ENCODE results near the gene BNC1.
A peak's percentile ranks its signal among the peaks of the same experiment; 100 is the strongest.

The BNC1 gene, protein sequence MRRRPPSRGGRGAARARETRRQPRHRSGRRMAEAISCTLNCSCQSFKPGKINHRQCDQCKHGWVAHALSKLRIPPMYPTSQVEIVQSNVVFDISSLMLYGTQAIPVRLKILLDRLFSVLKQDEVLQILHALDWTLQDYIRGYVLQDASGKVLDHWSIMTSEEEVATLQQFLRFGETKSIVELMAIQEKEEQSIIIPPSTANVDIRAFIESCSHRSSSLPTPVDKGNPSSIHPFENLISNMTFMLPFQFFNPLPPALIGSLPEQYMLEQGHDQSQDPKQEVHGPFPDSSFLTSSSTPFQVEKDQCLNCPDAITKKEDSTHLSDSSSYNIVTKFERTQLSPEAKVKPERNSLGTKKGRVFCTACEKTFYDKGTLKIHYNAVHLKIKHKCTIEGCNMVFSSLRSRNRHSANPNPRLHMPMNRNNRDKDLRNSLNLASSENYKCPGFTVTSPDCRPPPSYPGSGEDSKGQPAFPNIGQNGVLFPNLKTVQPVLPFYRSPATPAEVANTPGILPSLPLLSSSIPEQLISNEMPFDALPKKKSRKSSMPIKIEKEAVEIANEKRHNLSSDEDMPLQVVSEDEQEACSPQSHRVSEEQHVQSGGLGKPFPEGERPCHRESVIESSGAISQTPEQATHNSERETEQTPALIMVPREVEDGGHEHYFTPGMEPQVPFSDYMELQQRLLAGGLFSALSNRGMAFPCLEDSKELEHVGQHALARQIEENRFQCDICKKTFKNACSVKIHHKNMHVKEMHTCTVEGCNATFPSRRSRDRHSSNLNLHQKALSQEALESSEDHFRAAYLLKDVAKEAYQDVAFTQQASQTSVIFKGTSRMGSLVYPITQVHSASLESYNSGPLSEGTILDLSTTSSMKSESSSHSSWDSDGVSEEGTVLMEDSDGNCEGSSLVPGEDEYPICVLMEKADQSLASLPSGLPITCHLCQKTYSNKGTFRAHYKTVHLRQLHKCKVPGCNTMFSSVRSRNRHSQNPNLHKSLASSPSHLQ

DNA sequence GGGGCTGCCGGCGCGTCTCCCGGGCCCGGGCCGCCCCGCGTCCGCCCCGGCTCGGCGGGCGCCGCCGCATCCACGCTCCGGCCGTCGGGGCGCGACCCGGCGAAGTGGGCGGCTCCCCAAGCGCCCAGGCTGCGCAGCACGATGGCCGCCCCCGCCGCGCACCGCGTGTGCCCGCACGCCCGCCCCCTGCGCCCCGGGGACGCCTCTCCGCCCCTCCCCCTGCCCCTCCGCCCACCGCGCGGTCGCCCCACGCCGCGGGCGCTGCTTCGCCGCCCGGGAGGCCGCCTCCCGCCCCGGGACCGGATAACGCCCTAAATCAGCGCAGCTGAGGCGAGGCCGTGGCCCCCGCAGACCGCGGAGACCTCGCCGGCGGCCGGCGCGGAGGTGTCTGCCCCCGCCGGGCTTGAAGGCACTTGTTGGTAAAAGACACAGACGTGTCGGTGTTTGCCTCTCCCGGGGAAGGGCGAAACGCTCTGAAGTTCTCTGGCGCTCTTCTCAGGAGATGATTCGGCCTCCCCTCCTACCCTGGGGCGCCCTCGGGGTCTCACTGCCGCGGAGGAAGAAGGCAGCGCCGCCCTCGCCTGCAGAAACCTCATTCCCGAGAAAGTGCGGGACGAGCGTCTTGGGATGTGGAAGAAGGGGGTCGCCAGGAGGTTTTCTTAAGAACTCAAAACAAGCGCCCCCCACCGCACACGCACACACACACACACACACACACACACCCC is at the start of gene BNC1:
Gene BNC1 (minus strand): TSS at position 106 of the 725 bp plus-strand sequence. CDS start 36 bp downstream, at position 70.
- H3K9me3 ChIP-seq (ENCODE audit: control insufficient read depth, insufficient read depth, low read depth, low read length): no peaks in the 10 kb centered on the region
- H3K27me3 ChIP-seq (ENCODE audit: control insufficient read depth, insufficient read depth, low read length): peaks cover 74% of the 10 kb centered on the region
- H3K4me3 ChIP-seq (ENCODE audit: low read depth, low read length): peak within 1 kb of the TSS; percentile 76
- H3K4me1 ChIP-seq (ENCODE audit: control insufficient read depth, insufficient read depth, low read length): peaks cover 24% of the 10 kb centered on the region; the same call in 1 of the 2 replicates
- H3K27ac ChIP-seq (ENCODE audit: low read depth, low read length): no peak within 1 kb of the TSS
- no peaks in the 10 kb centered on the region for H3K36me3 ChIP-seq (ENCODE audit: control insufficient read depth, insufficient read depth, low read length)
- peak within 1 kb of the TSS; percentile 56 for H3K9ac ChIP-seq (ENCODE audit: low read length)

DNA sequence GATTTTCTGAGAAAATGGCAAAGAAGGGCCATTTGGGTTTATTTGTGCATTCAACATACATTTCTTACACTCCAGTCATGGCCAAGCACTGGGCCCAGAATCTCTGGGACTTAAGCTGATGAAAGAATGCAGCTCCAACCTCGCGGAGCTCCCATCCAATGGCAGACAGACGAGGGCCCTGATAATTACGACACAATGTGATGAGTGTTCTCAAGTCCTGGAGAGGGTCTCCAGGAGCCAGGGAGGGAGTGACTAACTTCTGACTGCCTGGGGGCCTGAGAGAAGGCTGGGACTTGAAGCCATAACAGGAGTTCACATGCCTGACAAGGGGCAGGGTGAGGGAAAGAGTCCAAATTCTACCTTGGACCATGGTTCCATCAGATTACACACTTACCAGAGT is 42.6 kb upstream of the BNC1 start:
- H3K4me1 ChIP-seq (ENCODE audit: control insufficient read depth, insufficient read depth, low read length): 0 out of 2 replicates have a peak, but pooled peaks cover 2% of the 10 kb centered on the region
- H3K27ac ChIP-seq (ENCODE audit: low read depth, low read length): no peak overlapping the region
- H3K27me3 ChIP-seq (ENCODE audit: control insufficient read depth, insufficient read depth, low read length): no peaks in the 10 kb centered on the region
- H3K9ac ChIP-seq (ENCODE audit: low read length): no peak overlapping the region
- no peaks in the 10 kb centered on the region for H3K9me3 ChIP-seq (ENCODE audit: control insufficient read depth, insufficient read depth, low read depth, low read length)
- no peaks in the 10 kb centered on the region for H3K36me3 ChIP-seq (ENCODE audit: control insufficient read depth, insufficient read depth, low read length)
- H3K4me3 ChIP-seq (ENCODE audit: low read depth, low read length): no peak overlapping the region

DNA sequence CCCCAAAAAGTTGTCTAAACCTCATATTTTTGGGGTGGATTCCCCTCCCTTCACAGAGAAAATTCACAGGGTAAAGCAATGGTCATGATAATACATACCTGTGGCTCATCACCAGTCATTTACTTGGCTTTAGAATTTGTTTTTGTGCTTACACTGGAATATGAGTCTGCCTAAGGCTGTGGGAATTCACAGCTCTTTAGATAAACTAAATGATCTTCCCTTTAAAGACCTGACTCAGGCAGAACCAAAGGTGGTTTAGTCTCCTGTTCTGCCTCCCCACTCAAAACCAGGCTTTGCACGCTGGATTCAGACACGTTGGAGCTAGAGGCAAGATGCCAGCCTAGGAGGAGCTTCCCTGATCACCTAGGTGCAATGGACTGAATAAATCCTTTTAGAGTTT is 40.3 kb upstream of the BNC1 start:
- Histone ChIP-seq H3K27ac (ENCODE audit: low read depth, low read length) (no peak overlapping the region), H3K4me3 (ENCODE audit: low read depth, low read length) (no peak overlapping the region), H3K9me3 (ENCODE audit: control insufficient read depth, insufficient read depth, low read depth, low read length) (no peaks in the 10 kb centered on the region), H3K4me1 (ENCODE audit: control insufficient read depth, insufficient read depth, low read length) (peaks cover 6% of the 10 kb centered on the region; the same call in 1 of the 2 replicates), H3K9ac (ENCODE audit: low read length) (no peak overlapping the region), H3K36me3 (ENCODE audit: control insufficient read depth, insufficient read depth, low read length) (no peaks in the 10 kb centered on the region), H3K27me3 (ENCODE audit: control insufficient read depth, insufficient read depth, low read length) (no peaks in the 10 kb centered on the region)

DNA sequence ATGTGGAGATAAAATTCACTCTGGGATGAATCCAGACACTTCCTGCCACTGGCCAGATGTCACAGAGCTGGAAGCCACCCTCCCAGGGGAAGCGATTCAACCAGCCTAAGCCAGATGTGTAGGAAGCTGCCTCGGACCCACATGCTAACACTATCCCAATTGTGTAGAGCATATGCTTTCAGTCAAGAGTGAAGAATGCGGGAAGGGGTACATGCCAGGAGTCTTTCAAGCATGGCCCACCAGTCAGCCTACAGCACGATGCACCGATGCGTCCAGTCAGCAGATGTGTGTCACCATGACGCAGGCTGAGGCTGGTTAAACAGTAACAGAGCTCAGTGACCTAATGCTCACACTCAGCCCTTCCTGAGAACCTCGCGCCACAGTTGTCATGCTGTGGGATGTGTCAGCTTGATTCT is 38.8 kb upstream of the BNC1 start:
- H3K27me3 ChIP-seq (ENCODE audit: control insufficient read depth, insufficient read depth, low read length): no peaks in the 10 kb centered on the region
- no peak overlapping the region for H3K4me3 ChIP-seq (ENCODE audit: low read depth, low read length)
- no peaks in the 10 kb centered on the region for H3K9me3 ChIP-seq (ENCODE audit: control insufficient read depth, insufficient read depth, low read depth, low read length)
- no peak overlapping the region for H3K9ac ChIP-seq (ENCODE audit: low read length)
- H3K36me3 ChIP-seq (ENCODE audit: control insufficient read depth, insufficient read depth, low read length): no peaks in the 10 kb centered on the region
- peaks cover 6% of the 10 kb centered on the region; the same call in 1 of the 2 replicates for H3K4me1 ChIP-seq (ENCODE audit: control insufficient read depth, insufficient read depth, low read length)
- H3K27ac ChIP-seq (ENCODE audit: low read depth, low read length): no peak overlapping the region

DNA sequence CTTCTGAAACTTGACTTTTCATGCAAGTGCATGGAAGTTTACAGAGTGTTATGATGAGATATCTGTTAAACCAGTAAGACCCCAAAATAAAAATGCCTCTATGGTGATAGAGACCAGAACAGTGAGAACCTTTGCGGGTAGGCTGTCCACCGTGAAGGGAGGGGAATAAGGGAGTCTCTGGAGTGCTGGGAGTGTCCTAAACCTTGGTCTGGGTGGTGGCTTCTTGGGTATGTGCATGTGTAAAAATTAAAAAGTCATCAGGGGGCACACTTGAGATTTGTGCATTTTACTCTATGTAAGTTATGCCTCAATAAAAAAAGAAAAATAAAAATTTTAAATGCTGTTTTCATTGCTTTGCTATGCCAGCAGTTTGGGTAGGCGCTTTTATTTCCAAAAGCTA is 38.2 kb upstream of the BNC1 start:
- peaks cover 6% of the 10 kb centered on the region; the same call in 1 of the 2 replicates for H3K4me1 ChIP-seq (ENCODE audit: control insufficient read depth, insufficient read depth, low read length)
- no peaks in the 10 kb centered on the region for H3K9me3 ChIP-seq (ENCODE audit: control insufficient read depth, insufficient read depth, low read depth, low read length)
- no peak overlapping the region for H3K9ac ChIP-seq (ENCODE audit: low read length)
- H3K36me3 ChIP-seq (ENCODE audit: control insufficient read depth, insufficient read depth, low read length): no peaks in the 10 kb centered on the region
- H3K4me3 ChIP-seq (ENCODE audit: low read depth, low read length): no peak overlapping the region
- no peak overlapping the region for H3K27ac ChIP-seq (ENCODE audit: low read depth, low read length)
- H3K27me3 ChIP-seq (ENCODE audit: control insufficient read depth, insufficient read depth, low read length): no peaks in the 10 kb centered on the region

DNA sequence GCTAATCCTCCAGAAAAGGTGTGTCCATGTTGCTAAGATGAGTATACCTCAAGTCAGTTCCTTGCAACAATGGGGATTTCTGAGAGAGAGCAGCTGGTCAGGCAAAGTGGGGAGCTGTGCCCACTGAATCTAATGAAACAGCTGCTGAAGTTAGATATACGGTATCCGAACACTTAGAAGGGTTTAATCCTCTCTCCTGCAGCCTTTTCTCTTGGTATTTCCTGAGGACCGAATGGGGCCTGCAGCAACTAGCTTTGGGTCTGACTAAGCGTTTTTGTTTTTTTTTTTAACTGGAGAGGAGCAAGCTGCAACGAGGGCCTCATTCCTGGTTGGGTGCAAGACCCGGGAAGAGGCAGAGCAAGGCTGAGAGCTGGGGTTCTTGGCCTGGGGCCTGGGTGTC is 37.6 kb upstream of the BNC1 start:
- H3K9me3 ChIP-seq (ENCODE audit: control insufficient read depth, insufficient read depth, low read depth, low read length): no peaks in the 10 kb centered on the region
- H3K4me1 ChIP-seq (ENCODE audit: control insufficient read depth, insufficient read depth, low read length): peaks cover 6% of the 10 kb centered on the region; the same call in 1 of the 2 replicates
- H3K4me3 ChIP-seq (ENCODE audit: low read depth, low read length): no peak overlapping the region
- H3K9ac ChIP-seq (ENCODE audit: low read length): no peak overlapping the region
- H3K27me3 ChIP-seq (ENCODE audit: control insufficient read depth, insufficient read depth, low read length): no peaks in the 10 kb centered on the region
- H3K27ac ChIP-seq (ENCODE audit: low read depth, low read length): no peak overlapping the region
- no peaks in the 10 kb centered on the region for H3K36me3 ChIP-seq (ENCODE audit: control insufficient read depth, insufficient read depth, low read length)

DNA sequence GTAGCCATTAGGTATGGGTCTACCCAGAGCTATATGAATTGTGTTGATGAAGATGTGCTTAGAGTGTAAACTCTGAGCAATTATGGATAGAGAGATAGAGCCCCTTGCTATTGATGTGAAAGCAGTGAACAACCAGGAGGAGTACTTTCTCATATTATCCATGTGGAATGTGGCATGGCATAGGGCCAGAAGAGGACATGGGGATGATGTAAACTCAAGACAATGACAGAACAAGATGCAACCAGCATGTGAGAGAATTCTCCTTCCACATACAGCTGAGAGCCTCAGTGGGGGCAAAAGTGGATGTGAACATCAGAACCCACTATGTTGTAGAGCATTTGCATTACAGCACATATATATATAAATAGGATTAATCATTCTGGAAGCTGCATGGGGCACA is 36.4 kb upstream of the BNC1 start:
- peaks cover 6% of the 10 kb centered on the region; the same call in 1 of the 2 replicates for H3K4me1 ChIP-seq (ENCODE audit: control insufficient read depth, insufficient read depth, low read length)
- H3K9me3 ChIP-seq (ENCODE audit: control insufficient read depth, insufficient read depth, low read depth, low read length): no peaks in the 10 kb centered on the region
- H3K36me3 ChIP-seq (ENCODE audit: control insufficient read depth, insufficient read depth, low read length): no peaks in the 10 kb centered on the region
- H3K9ac ChIP-seq (ENCODE audit: low read length): no peak overlapping the region
- no peak overlapping the region for H3K27ac ChIP-seq (ENCODE audit: low read depth, low read length)
- H3K27me3 ChIP-seq (ENCODE audit: control insufficient read depth, insufficient read depth, low read length): no peaks in the 10 kb centered on the region
- H3K4me3 ChIP-seq (ENCODE audit: low read depth, low read length): no peak overlapping the region

DNA sequence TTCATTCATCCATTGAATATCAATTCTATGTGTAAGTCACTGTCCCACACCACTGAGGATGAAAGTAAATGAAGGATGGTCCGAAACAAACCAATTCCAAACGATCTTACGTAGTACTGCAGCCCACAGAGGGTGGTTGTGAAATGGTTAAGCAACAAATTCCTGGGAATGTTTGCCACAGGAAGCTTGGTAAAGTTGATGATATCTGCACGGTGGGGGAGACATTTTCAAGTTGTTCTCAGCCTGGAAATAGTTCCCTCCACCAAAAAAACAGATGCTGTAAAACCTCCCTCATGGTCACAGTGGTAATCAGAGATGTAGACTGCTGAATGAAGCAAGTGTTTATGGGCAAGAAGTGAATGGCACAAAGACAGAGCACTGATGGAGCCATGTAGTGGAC is 35.9 kb upstream of the BNC1 start:
- no peaks in the 10 kb centered on the region for H3K9me3 ChIP-seq (ENCODE audit: control insufficient read depth, insufficient read depth, low read depth, low read length)
- no peak overlapping the region for H3K4me3 ChIP-seq (ENCODE audit: low read depth, low read length)
- H3K4me1 ChIP-seq (ENCODE audit: control insufficient read depth, insufficient read depth, low read length): peaks cover 6% of the 10 kb centered on the region; the same call in 1 of the 2 replicates
- H3K9ac ChIP-seq (ENCODE audit: low read length): no peak overlapping the region
- H3K36me3 ChIP-seq (ENCODE audit: control insufficient read depth, insufficient read depth, low read length): no peaks in the 10 kb centered on the region
- no peak overlapping the region for H3K27ac ChIP-seq (ENCODE audit: low read depth, low read length)
- H3K27me3 ChIP-seq (ENCODE audit: control insufficient read depth, insufficient read depth, low read length): no peaks in the 10 kb centered on the region

DNA sequence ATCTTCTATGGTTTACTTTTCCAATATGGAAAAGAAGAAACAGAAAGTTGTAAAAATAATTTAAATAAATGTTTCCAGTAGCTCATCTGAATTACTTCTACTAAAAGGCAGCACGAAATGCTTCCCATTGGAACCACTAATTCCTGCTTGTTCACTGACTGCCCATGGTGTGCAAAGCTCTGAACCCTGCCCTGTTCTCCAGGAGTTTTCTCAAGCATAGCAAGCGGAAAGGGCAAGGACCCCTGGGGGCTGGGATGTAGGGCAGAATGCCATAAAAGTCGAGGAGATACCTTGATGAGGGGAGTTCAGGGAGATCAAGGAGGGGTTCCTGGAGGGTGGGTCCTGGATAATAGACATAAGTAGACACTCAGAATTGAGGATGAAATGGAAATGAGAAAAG is 35.3 kb upstream of the BNC1 start:
- Histone ChIP-seq H3K9ac (ENCODE audit: low read length) (no peak overlapping the region), H3K27ac (ENCODE audit: low read depth, low read length) (no peak overlapping the region), H3K36me3 (ENCODE audit: control insufficient read depth, insufficient read depth, low read length) (no peaks in the 10 kb centered on the region), H3K27me3 (ENCODE audit: control insufficient read depth, insufficient read depth, low read length) (no peaks in the 10 kb centered on the region), H3K4me3 (ENCODE audit: low read depth, low read length) (no peak overlapping the region), H3K9me3 (ENCODE audit: control insufficient read depth, insufficient read depth, low read depth, low read length) (no peaks in the 10 kb centered on the region), H3K4me1 (ENCODE audit: control insufficient read depth, insufficient read depth, low read length) (peaks cover 6% of the 10 kb centered on the region; the same call in 1 of the 2 replicates)

DNA sequence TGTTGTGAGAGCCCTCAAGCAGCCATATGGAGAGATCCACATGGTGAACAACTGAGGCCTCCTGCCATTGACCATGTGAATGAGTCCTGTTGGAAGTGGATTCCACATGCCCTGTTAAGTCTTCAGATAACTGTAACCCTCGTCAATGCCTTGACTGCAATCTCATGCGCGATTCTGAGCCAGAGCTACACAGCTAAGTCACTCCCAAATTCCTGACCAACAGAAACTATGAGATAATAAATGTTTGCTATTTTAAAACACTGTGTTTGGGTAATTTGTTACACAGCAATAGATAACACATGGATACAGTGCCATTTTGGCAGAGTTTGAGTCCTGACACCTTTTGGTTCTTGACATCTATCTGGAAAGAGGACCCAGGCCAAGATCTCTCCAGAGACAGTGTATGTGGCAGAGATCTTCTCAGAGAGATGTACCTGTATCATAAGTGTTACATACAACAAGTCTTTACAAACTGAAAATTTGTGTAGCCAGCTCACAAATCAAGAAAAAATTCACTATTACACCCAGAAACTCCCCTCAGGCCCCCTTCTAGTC is 34.5 kb upstream of the BNC1 start:
- H3K27ac ChIP-seq (ENCODE audit: low read depth, low read length): no peak overlapping the region
- no peaks in the 10 kb centered on the region for H3K36me3 ChIP-seq (ENCODE audit: control insufficient read depth, insufficient read depth, low read length)
- no peaks in the 10 kb centered on the region for H3K27me3 ChIP-seq (ENCODE audit: control insufficient read depth, insufficient read depth, low read length)
- peaks cover 6% of the 10 kb centered on the region; the same call in 1 of the 2 replicates for H3K4me1 ChIP-seq (ENCODE audit: control insufficient read depth, insufficient read depth, low read length)
- no peak overlapping the region for H3K4me3 ChIP-seq (ENCODE audit: low read depth, low read length)
- no peaks in the 10 kb centered on the region for H3K9me3 ChIP-seq (ENCODE audit: control insufficient read depth, insufficient read depth, low read depth, low read length)
- no peak overlapping the region for H3K9ac ChIP-seq (ENCODE audit: low read length)

Measured in HUES6 (cell line).